Measurements from ENCODE around the gene DDX31. TPM values are rescaled to one million over a fixed set of nuclear protein-coding genes. Genes with fewer than 3 reads are reported as not detected.

DDX31 gene
- total RNA-seq, 4 donors from 2014 or later = 6.1 to 30.1 (median 9.8) TPM

DNA sequence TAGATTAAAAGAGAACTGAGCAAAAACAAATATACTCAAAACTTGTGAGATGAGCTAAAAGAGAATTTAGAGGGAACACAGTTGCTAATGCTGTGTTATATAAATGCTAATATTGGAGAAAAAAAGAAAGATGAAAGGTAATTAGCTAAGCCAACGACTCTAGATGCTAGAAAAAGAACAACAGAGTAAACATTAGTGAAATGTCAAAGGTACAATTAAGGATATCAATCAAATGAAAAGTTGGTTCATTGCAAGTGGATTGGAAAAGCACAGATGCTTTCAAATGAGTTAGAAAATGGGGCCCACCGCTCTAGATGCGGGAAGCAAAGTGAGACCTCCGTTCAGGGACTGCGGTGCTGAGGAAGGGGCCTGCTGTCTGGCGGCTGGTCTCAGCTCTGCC lies 105.3 kb downstream of the DDX31 start:
- intact Hi-C loops (cut with DNase I; ENCODE audit: low total_unique reads) = no loop called here
- DNase-seq = no peak
- Histone ChIP-seq H3K27me3 (peaks cover 40% of the 10 kb centered on the region), H3K4me3 (no peak overlapping the region), H3K36me3 (no peaks in the 10 kb centered on the region), H3K9me3 (no peaks in the 10 kb centered on the region), H3K27ac (no peak overlapping the region), H3K4me1 (no peaks in the 10 kb centered on the region)
- WGBS, 2 donors (ENCODE audit: low coverage in 1 of 2) = 74 to 88% methylated on average over 6 of the region's 6 CpGs
- TF ChIP-seq POLR2A (IDR thresholded peaks at IDR 0.05) = no peak
- TF ChIP-seq EP300 (IDR thresholded peaks at IDR 0.05; ENCODE audit: low read depth) = no peak
- TF ChIP-seq POLR2AphosphoS5 (IDR thresholded peaks at IDR 0.05) = no peak
- TF ChIP-seq, protein P1, sequence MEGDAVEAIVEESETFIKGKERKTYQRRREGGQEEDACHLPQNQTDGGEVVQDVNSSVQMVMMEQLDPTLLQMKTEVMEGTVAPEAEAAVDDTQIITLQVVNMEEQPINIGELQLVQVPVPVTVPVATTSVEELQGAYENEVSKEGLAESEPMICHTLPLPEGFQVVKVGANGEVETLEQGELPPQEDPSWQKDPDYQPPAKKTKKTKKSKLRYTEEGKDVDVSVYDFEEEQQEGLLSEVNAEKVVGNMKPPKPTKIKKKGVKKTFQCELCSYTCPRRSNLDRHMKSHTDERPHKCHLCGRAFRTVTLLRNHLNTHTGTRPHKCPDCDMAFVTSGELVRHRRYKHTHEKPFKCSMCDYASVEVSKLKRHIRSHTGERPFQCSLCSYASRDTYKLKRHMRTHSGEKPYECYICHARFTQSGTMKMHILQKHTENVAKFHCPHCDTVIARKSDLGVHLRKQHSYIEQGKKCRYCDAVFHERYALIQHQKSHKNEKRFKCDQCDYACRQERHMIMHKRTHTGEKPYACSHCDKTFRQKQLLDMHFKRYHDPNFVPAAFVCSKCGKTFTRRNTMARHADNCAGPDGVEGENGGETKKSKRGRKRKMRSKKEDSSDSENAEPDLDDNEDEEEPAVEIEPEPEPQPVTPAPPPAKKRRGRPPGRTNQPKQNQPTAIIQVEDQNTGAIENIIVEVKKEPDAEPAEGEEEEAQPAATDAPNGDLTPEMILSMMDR (IDR thresholded peaks at IDR 0.05) = no peak
- in situ Hi-C loops (cut with MboI; ENCODE audit: low pct_ligation_motif_present in 1 of 4, low pct_unique_long_range_greater_than_20kb in 1 of 4, low sequenced_read_pairs in 3 of 4) = no loop called here

DNA sequence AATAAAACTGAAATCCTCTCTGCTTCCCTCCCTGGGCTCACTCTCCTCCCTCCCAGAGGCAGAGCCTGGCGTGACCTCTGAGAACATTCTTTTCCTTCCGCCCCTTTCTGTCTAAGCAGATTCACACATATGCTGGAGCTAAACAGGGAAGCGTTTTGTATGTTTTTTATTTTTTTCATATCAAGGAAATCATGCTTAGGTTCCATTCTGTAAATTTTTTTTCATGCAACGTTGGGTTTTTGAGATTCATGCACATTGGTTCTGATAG lies 107.5 kb downstream of the DDX31 start:
- intact Hi-C loops (cut with DNase I; ENCODE audit: low total_unique reads) = no loop called here
- Histone ChIP-seq H3K36me3 (no peaks in the 10 kb centered on the region), H3K9me3 (no peaks in the 10 kb centered on the region), H3K4me1 (no peaks in the 10 kb centered on the region), H3K4me3 (no peak overlapping the region), H3K27me3 (peaks cover 44% of the 10 kb centered on the region), H3K27ac (no peak overlapping the region)
- no peak for DNase-seq
- TF ChIP-seq POLR2AphosphoS5 (IDR thresholded peaks at IDR 0.05) (no peak), POLR2A (IDR thresholded peaks at IDR 0.05) (no peak), EP300 (IDR thresholded peaks at IDR 0.05; ENCODE audit: low read depth) (no peak)
- TF ChIP-seq, protein P1 (IDR thresholded peaks at IDR 0.05) = no peak
- 11 to 18% methylated on average over 4 of the region's 4 CpGs for WGBS, 2 donors (ENCODE audit: low coverage in 1 of 2)
- in situ Hi-C loops (cut with MboI; ENCODE audit: low pct_ligation_motif_present in 1 of 4, low pct_unique_long_range_greater_than_20kb in 1 of 4, low sequenced_read_pairs in 3 of 4) = no loop called here

DNA sequence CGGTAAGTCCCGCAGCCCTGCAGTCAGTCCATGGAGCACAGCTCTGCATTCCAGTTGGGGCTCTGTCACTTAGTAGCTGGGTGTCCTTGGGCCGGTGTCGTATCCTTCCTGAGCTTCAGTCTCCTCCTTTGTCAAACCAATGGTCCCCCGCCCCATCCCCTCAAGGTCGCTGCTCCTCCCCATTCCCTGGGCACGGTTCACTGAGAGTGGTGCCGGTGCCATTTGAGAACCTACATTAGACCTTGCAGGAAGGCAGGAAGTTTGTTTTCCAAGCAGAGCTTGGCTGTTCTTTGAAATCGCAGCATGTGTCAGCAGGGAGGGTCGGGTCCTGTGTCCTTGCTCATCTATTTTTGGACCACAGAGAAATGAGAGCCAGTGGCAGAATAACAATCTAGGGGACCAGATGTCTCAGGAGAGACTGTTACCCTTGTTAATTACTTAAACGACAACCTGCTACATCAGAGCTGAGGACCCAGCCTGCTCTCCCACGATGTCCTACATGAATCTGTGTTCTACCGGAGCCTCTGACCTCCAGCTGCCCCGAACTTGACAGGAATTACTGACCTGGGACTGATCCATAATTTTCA lies 109.1 kb downstream of the DDX31 start:
- WGBS, 2 donors (ENCODE audit: low coverage in 1 of 2) = 0 to 44% methylated on average over 2 to 14 of the region's 14 CpGs
- in situ Hi-C loops (cut with MboI; ENCODE audit: low pct_ligation_motif_present in 1 of 4, low pct_unique_long_range_greater_than_20kb in 1 of 4, low sequenced_read_pairs in 3 of 4) (no loop called here), intact Hi-C loops (cut with DNase I; ENCODE audit: low total_unique reads) (no loop called here)
- no peak for TF ChIP-seq POLR2A (IDR thresholded peaks at IDR 0.05)
- no peak for TF ChIP-seq EP300 (IDR thresholded peaks at IDR 0.05; ENCODE audit: low read depth)
- TF ChIP-seq, protein P1 (IDR thresholded peaks at IDR 0.05) = no peak
- TF ChIP-seq POLR2AphosphoS5 (IDR thresholded peaks at IDR 0.05) = no peak
- H3K36me3 ChIP-seq = no peaks in the 10 kb centered on the region
- H3K27ac ChIP-seq = no peak overlapping the region
- peaks cover 48% of the 10 kb centered on the region for H3K27me3 ChIP-seq
- H3K4me3 ChIP-seq = no peak overlapping the region
- H3K9me3 ChIP-seq = no peaks in the 10 kb centered on the region
- H3K4me1 ChIP-seq = no peaks in the 10 kb centered on the region
- no peak for DNase-seq

DNA sequence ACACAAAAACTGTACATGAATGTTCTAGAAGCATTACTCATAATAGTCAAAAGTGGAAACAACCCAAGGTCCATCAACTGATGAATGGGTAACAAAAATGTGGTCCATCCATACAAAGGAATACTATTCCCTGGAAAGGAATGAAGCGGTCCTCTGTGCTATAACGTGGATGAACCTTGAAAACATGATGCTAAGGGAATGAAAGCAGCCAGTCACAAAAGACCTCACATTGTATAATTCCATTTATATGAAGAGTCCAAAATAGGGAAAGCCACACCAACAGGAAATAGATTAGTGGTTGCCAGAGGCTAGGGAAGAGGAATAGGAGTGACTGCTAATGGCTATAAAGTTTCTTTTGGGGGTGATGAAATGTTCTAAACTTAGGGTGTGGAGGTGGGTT lies 110.1 kb downstream of the DDX31 start:
- H3K4me1 ChIP-seq = no peaks in the 10 kb centered on the region
- TF ChIP-seq POLR2AphosphoS5 (IDR thresholded peaks at IDR 0.05) (no peak), EP300 (IDR thresholded peaks at IDR 0.05; ENCODE audit: low read depth) (no peak), POLR2A (IDR thresholded peaks at IDR 0.05) (no peak)
- TF ChIP-seq, protein P1 (IDR thresholded peaks at IDR 0.05) = no peak
- peaks cover 47% of the 10 kb centered on the region for H3K27me3 ChIP-seq
- WGBS, 2 donors (ENCODE audit: low coverage in 1 of 2) = 94 to 97% methylated on average over 2 of the region's 2 CpGs
- H3K9me3 ChIP-seq = no peaks in the 10 kb centered on the region
- no peaks in the 10 kb centered on the region for H3K36me3 ChIP-seq
- DNase-seq = no peak
- in situ Hi-C loops (cut with MboI; ENCODE audit: low pct_ligation_motif_present in 1 of 4, low pct_unique_long_range_greater_than_20kb in 1 of 4, low sequenced_read_pairs in 3 of 4) (no loop called here), intact Hi-C loops (cut with DNase I; ENCODE audit: low total_unique reads) (no loop called here)
- H3K27ac ChIP-seq = no peak overlapping the region
- H3K4me3 ChIP-seq = no peak overlapping the region
